ENCODE data around the gene MPP7.

DNA sequence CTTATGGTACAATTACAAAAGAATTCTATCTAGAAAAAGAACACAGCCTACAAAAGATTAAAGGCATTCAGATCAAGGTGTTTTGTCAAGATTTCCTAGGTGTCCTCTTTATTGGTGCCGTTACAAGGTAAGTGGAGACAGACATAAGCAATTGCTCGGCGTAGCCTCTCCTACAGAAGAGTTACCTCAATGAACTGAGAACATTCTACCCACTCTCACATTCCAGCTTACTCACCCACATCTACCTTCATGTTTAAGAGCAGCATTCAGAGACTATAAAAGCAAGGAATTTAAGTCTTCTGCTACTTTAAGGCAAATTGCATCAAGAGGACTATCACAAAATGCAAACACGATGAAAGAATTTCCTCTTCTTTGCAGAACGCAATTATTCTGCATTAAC, 29.5 kb downstream of the MPP7 start:
- TF ChIP-seq JUN (IDR thresholded peaks at IDR 0.05; ENCODE audit: borderline replicate concordance, insufficient read depth, insufficient read length, low read depth), result no peak
- no peak for TF ChIP-seq POLR2A (IDR thresholded peaks at IDR 0.05; ENCODE audit: low read depth, low read length)
- no peak for TF ChIP-seq POLR2AphosphoS5 (IDR thresholded peaks at IDR 0.05; ENCODE audit: insufficient read depth, low read depth, low read length)

All from endothelial cell of umbilical vein (primary cell).